Measurements from ENCODE around the gene KRT77.

GRCh38 chr12:52647601-52648000 lies 55.7 kb downstream of the KRT77 start:
- no peak for TF ChIP-seq POLR2AphosphoS5 (IDR thresholded peaks at IDR 0.05; ENCODE audit: low read depth, low read length)
- TF ChIP-seq POLR2A (IDR thresholded peaks at IDR 0.05; ENCODE audit: low read depth, low read length) = no peak
- TF ChIP-seq TAF1 (IDR thresholded peaks at IDR 0.05; ENCODE audit: borderline replicate concordance, low read depth, low read length) = no peak

Measured in GM12892 (cell line).